Activated CD8-positive, alpha-beta memory T cell treated with anti-CD3 and anti-CD28 coated beads, Interleukin-2, amount 50 U/mL, for 48 hours (primary cell): ENCODE data around the gene C3orf70.

Source experiments
- DNase-seq: peaks from one replicate; pipeline ENCODE4 v3.0.0-alpha.2; 2020

Gene C3orf70, protein sequence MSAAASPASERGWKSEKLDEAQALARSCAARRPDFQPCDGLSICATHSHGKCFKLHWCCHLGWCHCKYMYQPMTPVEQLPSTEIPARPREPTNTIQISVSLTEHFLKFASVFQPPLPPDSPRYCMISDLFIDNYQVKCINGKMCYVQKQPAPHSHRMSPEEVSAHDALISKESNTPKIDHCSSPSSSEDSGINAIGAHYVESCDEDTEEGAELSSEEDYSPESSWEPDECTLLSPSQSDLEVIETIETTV

DNA sequence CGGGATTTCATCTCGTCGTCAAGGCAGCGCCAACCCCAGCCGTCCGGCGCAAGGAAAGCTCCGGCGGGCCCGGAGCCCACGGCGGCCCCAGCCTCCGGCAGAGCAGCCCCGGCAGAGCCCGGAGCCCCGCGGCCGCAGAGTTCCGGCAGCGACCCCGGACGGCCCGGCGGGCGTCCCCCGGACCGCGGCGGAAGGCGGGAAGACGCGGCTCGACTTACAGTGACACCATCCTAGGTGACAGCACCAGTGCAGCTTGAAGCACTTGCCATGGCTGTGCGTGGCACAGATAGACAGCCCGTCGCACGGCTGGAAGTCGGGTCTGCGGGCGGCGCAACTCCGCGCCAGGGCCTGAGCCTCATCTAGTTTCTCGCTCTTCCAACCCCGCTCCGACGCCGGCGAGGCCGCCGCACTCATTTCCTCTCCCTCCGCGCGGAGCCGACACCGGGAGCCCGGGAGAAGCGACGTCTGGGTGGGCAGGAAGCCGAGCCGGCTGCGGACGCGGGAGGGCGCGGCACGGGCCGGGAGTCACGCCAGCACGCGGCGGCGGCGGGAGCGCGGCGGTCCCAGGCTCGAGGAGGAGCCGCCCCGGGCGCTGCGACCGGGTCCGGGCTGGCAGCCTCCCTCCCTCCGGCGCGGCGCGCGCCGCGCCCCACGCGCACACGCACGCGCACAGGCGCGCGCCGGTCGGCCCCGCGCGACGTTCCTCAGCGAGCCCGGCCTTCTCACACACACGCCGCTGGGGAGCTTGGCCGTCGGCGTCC lies at the start of gene C3orf70:
TSS of gene C3orf70 (minus strand) at position 651 of the 761 bp plus-strand sequence. CDS start at position 414, 237 bp downstream.
- peak; percentile 64 for DNase-seq

- DNase-seq, result no peak
Measured at GRCh38 chr3:185200639-185201038, 47.8 kb upstream of the C3orf70 start.

- DNase-seq, result no peak
Measured at GRCh38 chr3:185199671-185200070, 46.8 kb upstream of the C3orf70 start.

DNA sequence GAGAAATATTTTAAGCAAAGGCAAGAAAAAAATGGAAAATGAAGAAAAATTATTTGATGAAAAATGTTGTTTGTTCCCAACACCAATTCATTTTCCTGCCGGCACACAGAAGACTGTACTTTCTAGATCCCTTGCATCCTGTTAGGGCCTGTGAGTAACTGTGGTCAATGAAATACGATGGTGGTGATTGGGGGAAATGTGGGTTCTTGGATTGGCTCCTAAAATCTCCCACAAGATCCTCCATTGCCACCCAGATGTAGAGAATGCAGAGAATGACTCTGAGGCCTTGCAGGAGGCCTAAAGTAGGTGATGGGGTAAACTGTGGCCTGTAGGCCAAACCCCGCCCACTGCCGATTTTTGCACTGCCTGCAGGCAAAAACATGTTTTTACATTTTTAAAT lies 46.3 kb upstream of the C3orf70 start:
- DNase-seq, result no peak

DNA sequence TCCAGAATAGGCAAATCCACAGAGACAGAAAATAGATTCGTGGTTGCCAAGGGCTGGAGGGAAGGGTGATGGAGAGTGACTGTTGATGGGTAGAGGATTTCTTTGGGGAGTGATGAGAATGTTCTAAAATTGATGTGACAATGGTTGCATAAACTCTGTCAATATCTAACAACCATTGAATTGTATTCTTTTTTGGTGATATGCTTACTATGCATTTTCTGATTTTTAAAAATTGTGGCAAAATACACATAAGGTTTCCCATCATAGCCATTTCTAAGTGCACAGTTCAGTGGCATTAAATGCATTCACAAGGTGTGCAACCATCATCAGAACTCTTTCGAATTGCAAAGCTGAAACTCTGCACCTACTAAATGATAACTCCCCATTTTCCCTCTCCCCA lies 44.2 kb upstream of the C3orf70 start:
- no peak for DNase-seq

GRCh38 chr3:185195652-185196051 lies 42.8 kb upstream of the C3orf70 start:
- DNase-seq, result no peak

- no peak for DNase-seq
Measured at GRCh38 chr3:185188816-185189215, 36.0 kb upstream of the C3orf70 start.

GRCh38 chr3:185187391-185187790 lies 34.5 kb upstream of the C3orf70 start:
- DNase-seq, result no peak

DNA sequence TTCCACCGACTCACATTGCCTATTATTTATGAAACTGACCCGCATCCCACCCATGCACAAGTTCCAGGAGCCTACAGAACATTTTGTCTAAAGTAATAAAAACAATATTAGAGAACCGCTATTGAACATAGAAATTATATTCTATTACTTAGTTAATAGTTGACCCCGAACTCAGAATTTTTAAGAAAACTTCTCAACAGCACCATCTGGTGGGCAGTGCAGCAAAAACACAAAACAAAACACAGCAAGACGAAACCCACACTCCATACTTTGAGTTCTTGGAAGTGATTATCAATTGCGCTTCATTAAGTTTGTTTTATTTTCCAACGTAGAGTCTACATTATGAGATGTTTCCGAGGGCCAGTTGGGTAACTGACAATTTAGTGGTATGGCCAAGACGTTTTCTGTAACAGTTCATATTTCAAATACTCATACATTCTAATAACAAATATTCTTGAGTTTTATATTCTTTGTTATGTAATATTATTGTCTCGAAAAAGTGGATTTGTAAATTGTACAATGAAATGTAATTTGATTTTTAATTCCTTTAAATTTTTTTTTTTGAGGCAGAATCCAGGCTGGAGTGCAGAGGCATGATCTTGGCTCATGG lies 24.0 kb upstream of the C3orf70 start:
- peak; percentile 55 for DNase-seq

- no peak for DNase-seq
Measured at GRCh38 chr3:185175370-185175987, 22.6 kb upstream of the C3orf70 start.

DNA sequence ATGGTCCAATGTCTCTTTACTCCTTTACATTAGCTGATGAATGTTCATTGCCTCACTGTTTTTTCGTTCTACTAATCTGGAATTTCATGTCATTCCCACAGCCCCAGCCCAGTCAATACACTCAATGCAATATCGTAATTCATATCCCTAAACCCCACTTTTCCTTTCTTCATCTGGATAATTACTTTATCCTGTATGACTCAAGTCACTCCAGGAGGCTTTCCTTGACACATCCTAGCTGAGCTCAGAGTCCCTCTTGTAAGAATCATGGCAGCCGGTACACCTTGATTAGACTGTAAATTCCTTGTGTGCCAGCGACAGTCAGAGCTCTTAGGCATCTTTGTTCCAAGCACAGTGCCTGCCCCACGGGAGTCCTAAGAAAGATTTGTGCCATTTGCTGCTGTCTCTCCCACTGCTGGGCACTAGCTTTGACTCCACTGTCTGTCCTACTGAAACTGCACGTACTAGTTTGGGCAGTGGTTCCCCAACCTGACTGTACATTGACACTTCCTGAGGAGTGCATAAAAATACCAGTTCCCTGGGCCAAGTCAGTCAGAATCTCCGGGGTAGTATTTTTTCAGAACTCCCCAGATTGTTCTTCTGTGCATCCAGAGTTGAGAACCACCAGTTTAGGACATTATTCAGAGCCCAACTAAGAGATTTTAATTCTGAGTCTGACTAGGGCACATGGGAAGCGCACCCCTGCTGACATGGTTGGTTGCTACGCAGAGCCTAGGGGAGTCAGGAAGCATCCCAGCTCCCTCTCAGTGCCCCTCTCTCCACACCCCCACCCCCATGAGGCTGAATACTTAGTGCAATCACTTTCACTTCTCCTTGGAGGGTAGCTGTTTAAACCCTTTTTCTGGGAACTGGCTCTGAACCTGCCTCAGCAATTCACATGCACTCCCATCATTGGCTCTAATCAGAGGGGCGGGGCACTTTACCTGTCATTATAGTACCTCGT lies 19.5 kb upstream of the C3orf70 start:
- DNase-seq, result no peak

DNA sequence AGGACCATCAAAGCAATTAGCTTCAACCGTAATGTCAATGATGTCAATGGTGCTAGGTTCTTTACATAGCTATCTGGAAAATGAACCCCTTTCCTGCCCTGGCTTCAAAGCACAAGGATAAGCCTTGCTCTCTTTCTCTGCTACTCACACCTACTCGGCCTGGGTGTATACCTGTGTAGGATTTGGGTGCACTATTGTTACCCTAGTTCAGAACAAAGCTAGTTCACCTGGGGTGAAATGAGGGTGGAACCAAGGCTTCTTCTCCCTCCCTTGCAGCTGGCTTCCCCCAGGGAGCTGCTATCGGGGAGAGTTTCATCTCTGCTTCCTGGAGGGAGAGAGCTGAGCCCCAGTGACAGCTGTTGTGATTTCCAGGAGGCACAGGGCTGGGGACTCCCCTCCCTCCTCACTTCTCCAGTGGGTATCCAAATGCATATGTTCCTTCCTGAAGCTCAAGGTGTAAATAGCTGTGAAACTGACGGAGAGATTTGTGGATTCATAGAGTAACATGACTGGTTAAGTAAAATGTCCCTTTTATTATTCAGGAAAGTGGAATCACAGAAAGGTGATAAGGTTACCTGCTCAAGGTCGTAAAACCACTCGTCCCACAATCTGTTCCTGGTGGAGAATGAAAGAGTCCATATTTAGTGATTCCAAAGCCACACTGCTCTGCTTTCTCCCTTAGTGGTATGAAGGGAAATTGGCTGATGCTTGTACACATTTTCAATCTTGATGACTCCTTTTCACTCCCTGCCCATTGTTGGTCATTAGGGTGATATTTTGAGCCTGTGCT lies 11.8 kb upstream of the C3orf70 start:
- no peak for DNase-seq

GRCh38 chr3:185162634-185163033 lies 9.8 kb upstream of the C3orf70 start:
- DNase-seq, result no peak

DNA sequence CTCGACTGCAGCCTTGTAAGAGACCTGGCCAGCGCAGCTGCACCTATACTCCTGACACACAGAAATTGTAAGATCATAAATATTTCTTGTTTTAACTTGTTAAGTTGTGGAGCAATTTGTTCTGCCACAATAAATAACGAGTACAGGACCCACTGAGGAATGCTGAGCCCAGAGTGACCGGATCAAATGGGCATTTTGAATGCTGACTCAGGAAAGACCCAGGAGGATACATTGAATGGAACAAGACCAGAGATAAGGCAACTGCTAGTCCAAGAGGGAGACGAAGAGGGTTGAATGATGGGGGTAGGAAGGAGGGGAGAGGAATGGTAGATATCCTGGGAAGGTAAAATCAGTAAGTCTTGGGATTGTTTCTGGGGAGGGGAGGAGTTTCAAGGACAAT lies 8.9 kb upstream of the C3orf70 start:
- no peak for DNase-seq

DNA sequence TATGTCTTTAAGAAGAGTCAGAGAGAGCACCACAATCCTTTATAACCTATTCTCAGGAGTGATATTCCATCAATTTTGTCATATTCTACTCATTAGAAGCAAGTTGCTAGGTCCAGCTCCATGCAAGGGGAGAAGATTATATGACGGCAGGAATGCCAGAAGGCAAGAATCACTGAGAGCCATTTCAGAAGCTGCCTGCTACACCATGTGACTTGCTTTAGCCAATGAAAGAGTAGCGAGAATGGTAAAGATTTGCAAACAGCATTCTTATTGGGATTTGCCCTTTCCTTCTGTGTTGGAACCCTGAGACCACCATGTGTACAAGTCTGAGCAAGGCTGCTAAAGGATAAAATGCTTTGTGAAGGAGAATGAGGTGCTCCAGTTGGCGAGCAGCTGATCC lies 4.5 kb upstream of the C3orf70 start:
- no peak for DNase-seq

- DNase-seq, result no peak
Measured at GRCh38 chr3:185155678-185156077, 2.8 kb upstream of the C3orf70 start.

- no peak for DNase-seq
Measured at GRCh38 chr3:185153861-185154629, 1.2 kb upstream of the C3orf70 start.

- DNase-seq, result peak; percentile 54
Measured at GRCh38 chr3:185153171-185153771, 411 bp upstream of the C3orf70 start.

DNA sequence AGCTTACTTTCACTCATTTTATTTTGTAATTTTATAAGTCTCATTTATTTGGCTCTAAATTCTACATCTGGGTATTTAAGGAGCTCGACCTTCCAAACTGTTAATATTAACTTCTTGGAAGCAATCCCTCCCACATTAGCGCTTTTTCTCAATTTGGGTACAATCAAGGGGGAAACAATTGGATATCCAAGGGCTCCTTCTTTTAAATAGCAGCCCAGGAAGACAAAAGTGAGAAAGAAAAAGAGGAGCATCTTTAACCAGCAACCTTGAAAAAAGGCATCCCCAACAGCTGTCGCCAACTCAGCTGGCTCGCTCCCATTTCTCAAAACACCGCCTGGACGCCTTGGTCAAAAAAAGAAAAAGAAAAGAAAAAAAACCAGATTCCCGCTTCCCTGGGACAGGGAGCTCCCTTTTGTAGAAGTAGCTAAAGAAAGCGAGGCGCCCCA lies 873 bp downstream of the C3orf70 start:
- DNase-seq, result no peak
